Occipital lobe (tissue), 3 donors: ENCODE data around the gene TCF12. TPM values are rescaled to one million over a fixed set of nuclear protein-coding genes. Genes with fewer than 3 reads are reported as not detected.

Experiments used
- DNase-seq: peaks from one replicate; lab custom pipeline; 2025; lab: John Stamatoyannopoulos, UW
- small RNA-seq: library from RNA; depleted of rRNA; stranded (forward); fragments of <200 nt; gene quantifications from one replicate; pipeline ENCODE3, GENCODE V24; 2014
- total RNA-seq: library from RNA; depleted of rRNA; stranded (reverse); fragments of >200 nt; gene quantifications from one replicate; pipeline ENCODE4 v1.2.3, GENCODE V29; 2014

TCF12 gene
- total RNA-seq, 1 donor from 2014 or later: 143 TPM

DNA sequence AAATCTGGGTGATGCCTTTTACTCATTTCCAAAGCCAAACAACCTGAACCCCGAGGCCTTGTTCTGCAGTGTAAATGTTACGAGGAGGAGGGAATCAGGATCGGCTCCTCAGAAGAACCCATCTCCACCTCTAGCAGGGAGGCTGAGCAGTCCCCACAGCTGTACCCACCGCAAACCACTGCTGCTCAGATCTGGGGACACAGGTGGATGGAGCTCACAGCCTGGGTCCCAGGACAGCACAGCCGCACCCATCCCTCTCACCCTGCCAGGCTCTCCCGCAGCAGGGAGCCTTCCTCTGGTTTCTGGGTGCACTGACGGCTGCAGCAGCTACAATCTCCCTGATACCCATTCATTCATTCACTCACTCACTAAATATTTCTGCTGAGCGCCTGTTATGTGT lies 413.9 kb downstream of the TCF12 start:
- DNase-seq: no peak

DNA sequence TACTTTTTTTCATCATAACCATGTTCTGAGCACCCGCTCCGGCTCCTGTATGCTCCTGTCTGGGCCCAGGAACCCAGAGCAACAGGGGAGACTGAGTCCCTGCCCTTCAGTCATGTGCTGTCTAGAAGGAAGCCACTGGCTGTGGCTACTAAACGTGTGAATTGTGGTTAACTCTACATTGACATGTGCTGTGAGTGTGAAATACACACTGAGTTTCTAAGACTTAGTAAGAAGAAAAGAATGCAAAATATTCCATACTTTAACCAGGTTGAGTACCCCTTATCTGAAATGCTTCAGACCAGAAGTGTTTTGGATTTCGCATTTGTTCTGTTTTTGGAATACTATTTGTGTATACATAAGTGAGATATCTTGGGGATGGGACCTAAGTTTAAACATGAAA lies 415.0 kb downstream of the TCF12 start:
- no peak for DNase-seq

DNA sequence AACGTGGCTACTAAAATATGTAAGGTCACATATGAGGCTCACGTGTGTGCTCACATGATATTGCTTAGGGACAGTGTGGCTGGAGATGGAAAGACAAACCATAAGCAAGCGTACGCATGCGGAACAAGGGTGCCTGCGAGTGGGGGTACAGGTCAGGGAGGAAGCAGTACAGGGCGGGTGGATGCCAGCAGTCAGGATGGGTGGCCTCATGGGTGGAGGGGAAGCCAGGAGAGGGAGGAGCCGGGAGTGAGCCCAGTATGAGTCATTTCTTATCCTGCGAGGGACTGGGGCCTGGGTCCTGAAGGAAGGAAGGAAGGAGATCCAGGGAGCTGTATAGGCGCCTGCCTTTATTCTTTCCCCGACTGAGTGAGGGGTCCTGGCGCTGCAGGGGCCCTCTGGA lies 415.8 kb downstream of the TCF12 start:
- no peak for DNase-seq

DNA sequence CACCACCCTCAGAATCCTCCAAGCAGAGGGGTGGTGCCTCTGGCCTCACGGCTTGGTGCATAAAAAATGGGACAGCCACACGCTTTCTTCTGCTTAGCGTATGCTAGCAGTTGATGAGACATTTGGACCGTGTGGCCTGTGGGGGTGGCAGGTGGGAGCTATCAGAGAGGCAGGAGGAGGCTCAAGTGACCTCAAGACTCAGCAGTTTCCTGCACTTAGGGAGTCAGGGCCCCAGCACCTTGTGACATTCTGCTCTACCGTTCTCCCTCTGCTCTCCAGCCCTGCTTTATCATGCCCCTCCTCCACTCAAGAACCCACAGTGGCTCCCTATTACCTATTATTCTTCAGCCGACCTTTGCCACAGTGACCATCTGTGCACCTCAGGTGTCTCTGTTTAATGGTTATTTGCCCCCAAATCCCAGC lies 416.9 kb downstream of the TCF12 start:
- DNase-seq: no peak

DNA sequence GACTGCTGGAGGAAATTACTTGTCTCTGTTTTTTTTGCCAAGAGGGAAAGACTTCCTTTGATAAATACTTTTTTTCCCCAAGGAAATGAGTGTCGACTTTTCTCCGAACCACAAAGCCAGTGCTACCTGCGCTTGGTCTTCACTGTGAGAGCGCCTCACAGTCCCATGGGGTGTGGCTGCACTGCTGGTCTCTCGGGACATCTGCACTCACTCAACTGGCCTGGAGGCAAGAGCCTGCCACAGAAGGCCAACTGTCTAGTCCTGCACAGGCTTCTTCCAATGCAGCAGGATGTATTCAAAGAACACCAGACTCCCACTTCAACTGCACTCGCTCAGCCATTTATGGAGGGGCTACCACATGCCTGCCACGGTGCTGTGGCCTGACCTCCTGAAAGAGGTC lies 417.3 kb downstream of the TCF12 start:
- DNase-seq: no peak

DNA sequence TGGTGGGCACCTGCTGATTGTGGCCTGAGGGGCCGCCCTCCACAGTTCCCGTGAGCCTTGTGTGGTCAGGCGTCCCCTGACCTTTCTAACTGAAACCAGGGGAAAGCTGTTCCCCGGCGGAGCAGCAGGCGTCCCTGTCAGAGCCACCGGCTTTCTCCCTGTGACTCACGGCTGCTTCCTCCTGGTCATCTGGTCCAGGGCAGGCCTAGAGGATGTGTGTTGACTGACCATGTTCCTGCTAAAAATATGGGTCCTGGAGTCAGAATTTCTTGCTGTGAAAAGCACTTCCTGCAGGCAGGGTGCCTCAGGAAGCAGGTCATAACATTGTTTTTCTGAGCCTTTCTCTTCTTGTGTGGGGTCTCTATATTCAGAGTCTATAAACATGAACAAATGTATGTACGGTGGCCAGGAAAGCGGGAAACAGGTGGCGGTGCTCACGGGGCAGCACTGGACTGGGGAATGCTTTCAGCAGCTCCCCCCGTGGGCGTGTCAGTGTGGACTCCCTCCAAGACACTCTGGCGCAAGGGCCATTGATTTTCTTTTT lies 419.5 kb downstream of the TCF12 start:
- no peak for DNase-seq

DNA sequence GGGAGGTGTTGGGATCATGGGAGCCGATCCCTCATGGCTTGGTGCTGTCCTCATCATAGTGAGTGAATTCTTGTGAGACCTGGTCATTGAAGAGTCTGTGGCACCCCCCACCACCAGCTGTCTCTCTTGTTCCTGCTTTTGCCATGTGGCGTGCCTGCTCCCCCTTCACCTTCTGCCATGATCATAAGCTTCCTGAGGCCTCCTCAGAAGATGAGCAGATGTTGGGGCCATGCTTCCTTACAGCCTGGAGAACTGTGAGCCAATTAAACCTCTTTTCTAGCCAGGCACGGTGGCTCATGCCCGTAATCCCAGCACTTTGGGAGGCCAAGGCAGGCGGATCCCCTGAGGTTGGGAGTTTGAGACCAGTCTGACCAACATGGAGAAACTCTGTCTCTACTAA lies 420.9 kb downstream of the TCF12 start:
- no peak for DNase-seq

Small RNA genes within 50 kb of the gene (small RNA-seq; reads per million reads assigned to genes)
- gene RF01210: not detected

Other genes starting within 250 kb of the TCF12 start
- 159 TPM for gene ZNF280D, start 185.1 kb upstream of the TCF12 start, total RNA-seq